LoVo (cell line): ENCODE data around the gene PRRC2A.
A peak's percentile ranks its signal among the peaks of the same experiment; 100 is the strongest.
"Not testable (repeated sequence)": the region's sequence is repeated elsewhere in the genome, so short reads cannot be mapped to it uniquely, and the experiment has no call there.

Source experiments
- DNase-seq: peaks from one replicate; pipeline ENCODE4 v3.0.0-alpha.2; 2016; ENCODE audit warnings: low spot score

Gene PRRC2A

GRCh38 chr6:31586008-31586407 lies 34.5 kb upstream of the PRRC2A start, which contains the start of gene LST1:
Gene LST1, plus strand, starts transcription at chr6:31586277. Its CDS starts 1,023 bp downstream, at chr6:31587300.
- DNase-seq: no peak

GRCh38 chr6:31586599-31587281 lies 33.8 kb upstream of the PRRC2A start:
- no peak for DNase-seq

- no peak for DNase-seq
These were observed 32.4 kb upstream of the PRRC2A start for GRCh38 chr6:31587791-31588777.

- DNase-seq: no peak
These were observed 31.5 kb upstream of the PRRC2A start for GRCh38 chr6:31588871-31589650.

GRCh38 chr6:31590691-31591090 lies 29.8 kb upstream of the PRRC2A start:
- DNase-seq: not testable (repeated sequence)

GRCh38 chr6:31592396-31592771 lies 28.1 kb upstream of the PRRC2A start:
- DNase-seq: no peak

- DNase-seq: peak; percentile 9
These were observed 23.5 kb upstream of the PRRC2A start for GRCh38 chr6:31597006-31597405.

- DNase-seq: no peak
These were observed 13.2 kb upstream of the PRRC2A start for GRCh38 chr6:31607317-31607716.

- DNase-seq: no peak
These were observed 10.8 kb upstream of the PRRC2A start for GRCh38 chr6:31609519-31610406.

GRCh38 chr6:31610968-31611367 lies 9.5 kb upstream of the PRRC2A start:
- DNase-seq: no peak

GRCh38 chr6:31614075-31614619 lies 6.4 kb upstream of the PRRC2A start:
- no peak for DNase-seq

GRCh38 chr6:31614684-31615578 lies 5.6 kb upstream of the PRRC2A start, which contains the start of gene AIF1:
Gene AIF1, plus strand, starts transcription at chr6:31615234. Its CDS starts 96 bp downstream, at chr6:31615330.
- DNase-seq: no peak

- no peak for DNase-seq
These were observed 4.8 kb upstream of the PRRC2A start for GRCh38 chr6:31615748-31616147.

GRCh38 chr6:31617010-31617409 lies 3.5 kb upstream of the PRRC2A start:
- no peak for DNase-seq

GRCh38 chr6:31619805-31620585 lies 520 bp upstream of the PRRC2A start:
- DNase-seq: peak; percentile 97

- no peak for DNase-seq
These were observed 915 bp downstream of the PRRC2A start for GRCh38 chr6:31621320-31621939.

- no peak for DNase-seq
These were observed 1.5 kb downstream of the PRRC2A start for GRCh38 chr6:31621991-31622390.

- DNase-seq: no peak
These were observed 2.2 kb downstream of the PRRC2A start for GRCh38 chr6:31622684-31623091.
